Ascending aorta (tissue), 2 donors: Measurements from ENCODE around the gene CCSER1. TPM values are rescaled to one million over a fixed set of nuclear protein-coding genes. Genes with fewer than 3 reads are reported as not detected.

Experiments used
- DNase-seq, 2 donors: peaks; one replicate each; pipeline ENCODE4 v3.0.0-alpha.2; 2019; ENCODE audit warnings: low spot score in 2 of 2
- H3K27ac ChIP-seq, 2 donors: fragments of 200-600 bp; sonication (generic); one replicate each; pipeline ENCODE4 v1.5.1; 2016 to 2017; ENCODE audit warnings: mild to moderate bottlenecking in 1 of 2
- H3K27me3 ChIP-seq: fragments of 200-600 bp; sonication (generic); one replicate; pipeline ENCODE4 v1.5.1; 2017
- H3K36me3 ChIP-seq, 2 donors: fragments of 200-600 bp; sonication (generic); one replicate each; pipeline ENCODE4 v1.5.1; 2016
- H3K4me1 ChIP-seq, 2 donors: fragments of 200-600 bp; sonication (generic); one replicate each; pipeline ENCODE4 v1.5.1; 2016 to 2017; ENCODE audit warnings: mild to moderate bottlenecking in 1 of 2
- H3K4me3 ChIP-seq, 2 donors: fragments of 200-600 bp; sonication (generic); one replicate each; pipeline ENCODE4 v1.5.1; 2016 to 2017; ENCODE audit warnings: mild to moderate bottlenecking in 1 of 2
- H3K9me3 ChIP-seq, 2 donors: fragments of 200-600 bp; sonication (generic); one replicate each; pipeline ENCODE4 v1.5.1; 2016
- CTCF ChIP-seq, 3 experiments: fragments of 200-600 bp in 2 of 3; fragments of 450-650 bp in 1 of 3; sonication (generic) in 2 of 3; IDR thresholded peaks; one replicate each; pipeline ENCODE4 v1.5.1; 2016 to 2019; ENCODE audit warnings: antibody characterized with exemption in 3 of 3, mild to moderate bottlenecking in 1 of 3, moderate library complexity in 1 of 3
- intact Hi-C: fragments of 100-400 bp; cut with DNase I; formaldehyde crosslinking; loops from one replicate; pipeline ENCODE4 v1.15.1; 2023
- total RNA-seq: library from RNA; depleted of rRNA; stranded (reverse); fragments of >200 nt; gene quantifications from one replicate; pipeline ENCODE4 v1.1.0, GENCODE V29; 2016

CCSER1 gene
- total RNA-seq, 1 donor from 2014 or later, result 8.9 TPM

GRCh38 chr4:90486346-90486745, 359.2 kb downstream of the CCSER1 start:
- no peaks in the 10 kb centered on the region for H3K4me1 ChIP-seq
- no peak for DNase-seq
- no peaks in the 10 kb centered on the region for H3K36me3 ChIP-seq
- intact Hi-C loops, result no loop called here
- no peaks in the 10 kb centered on the region for H3K9me3 ChIP-seq
- H3K27ac ChIP-seq, result no peak overlapping the region
- no peaks in the 10 kb centered on the region for H3K27me3 ChIP-seq
- no peak overlapping the region for H3K4me3 ChIP-seq
- TF ChIP-seq CTCF (IDR thresholded peaks at IDR 0.05), result no peak

- intact Hi-C loops, result no loop called here
- Histone ChIP-seq H3K4me1 (no peaks in the 10 kb centered on the region), H3K27me3 (no peaks in the 10 kb centered on the region), H3K27ac (no peak overlapping the region), H3K9me3 (no peaks in the 10 kb centered on the region), H3K36me3 (no peaks in the 10 kb centered on the region), H3K4me3 (no peak overlapping the region)
- TF ChIP-seq CTCF (IDR thresholded peaks at IDR 0.05), result no peak
- DNase-seq, result no peak
These were observed 368.0 kb downstream of the CCSER1 start for GRCh38 chr4:90495211-90495610.

- DNase-seq, result no peak
- H3K27me3 ChIP-seq, result no peaks in the 10 kb centered on the region
- H3K4me3 ChIP-seq, result no peak overlapping the region
- H3K36me3 ChIP-seq, result no peaks in the 10 kb centered on the region
- intact Hi-C loops, result no loop called here
- TF ChIP-seq CTCF (IDR thresholded peaks at IDR 0.05), result no peak
- no peaks in the 10 kb centered on the region for H3K9me3 ChIP-seq
- H3K4me1 ChIP-seq, result no peaks in the 10 kb centered on the region
- H3K27ac ChIP-seq, result no peak overlapping the region
These were observed 368.7 kb downstream of the CCSER1 start for GRCh38 chr4:90495936-90496335.

- no peak for DNase-seq
- H3K4me1 ChIP-seq, result no peaks in the 10 kb centered on the region
- no peaks in the 10 kb centered on the region for H3K27me3 ChIP-seq
- H3K27ac ChIP-seq, result no peak overlapping the region
- H3K9me3 ChIP-seq, result no peaks in the 10 kb centered on the region
- no peak for TF ChIP-seq CTCF (IDR thresholded peaks at IDR 0.05)
- intact Hi-C loops, result no loop called here
- no peak overlapping the region for H3K4me3 ChIP-seq
- H3K36me3 ChIP-seq, result no peaks in the 10 kb centered on the region
These were observed 371.0 kb downstream of the CCSER1 start for GRCh38 chr4:90498175-90498574.

GRCh38 chr4:90503677-90504076, 376.5 kb downstream of the CCSER1 start:
- no peak for TF ChIP-seq CTCF (IDR thresholded peaks at IDR 0.05)
- Histone ChIP-seq H3K9me3 (no peaks in the 10 kb centered on the region), H3K27ac (no peak overlapping the region), H3K27me3 (no peaks in the 10 kb centered on the region), H3K4me1 (no peaks in the 10 kb centered on the region), H3K4me3 (no peak overlapping the region), H3K36me3 (no peaks in the 10 kb centered on the region)
- no peak for DNase-seq
- intact Hi-C loops, result no loop called here

GRCh38 chr4:90515191-90515590, 388.0 kb downstream of the CCSER1 start:
- intact Hi-C loops, result no loop called here
- no peaks in the 10 kb centered on the region for H3K4me1 ChIP-seq
- H3K4me3 ChIP-seq, result no peak overlapping the region
- H3K36me3 ChIP-seq, result no peaks in the 10 kb centered on the region
- no peak overlapping the region for H3K27ac ChIP-seq
- DNase-seq, result no peak
- TF ChIP-seq CTCF (IDR thresholded peaks at IDR 0.05), result no peak
- H3K9me3 ChIP-seq, result no peaks in the 10 kb centered on the region
- no peaks in the 10 kb centered on the region for H3K27me3 ChIP-seq
